ENCODE measurements around the gene SDCBP2.

- TF ChIP-seq CTCF (conservative IDR thresholded peaks at IDR 0.05; ENCODE audit: low read depth, low read length), result no peak
- no peak for TF ChIP-seq POLR2A (IDR thresholded peaks at IDR 0.05; ENCODE audit: low read depth, low read length)
- TF ChIP-seq BHLHE40 (IDR thresholded peaks at IDR 0.05; ENCODE audit: low read depth, low read length), result no peak
- TF ChIP-seq RAD21 (IDR thresholded peaks at IDR 0.05; ENCODE audit: low read length), result no peak
- TF ChIP-seq MXI1 (IDR thresholded peaks at IDR 0.05; ENCODE audit: borderline replicate concordance, low read depth, low read length), result no peak
- TF ChIP-seq RFX5 (IDR thresholded peaks at IDR 0.05; ENCODE audit: low read depth, low read length), result no peak
Observed at GRCh38 chr20:1315804-1316203, 13.1 kb downstream of the SDCBP2 start.

Measured in IMR-90 (cell line).